ENCODE measurements around the gene DOHH. TPM values are rescaled to one million over a fixed set of nuclear protein-coding genes. Genes with fewer than 3 reads are reported as not detected.

DOHH gene
- total RNA-seq, 2 donors from 2014 or later: 12.3 to 13.5 TPM

DNA sequence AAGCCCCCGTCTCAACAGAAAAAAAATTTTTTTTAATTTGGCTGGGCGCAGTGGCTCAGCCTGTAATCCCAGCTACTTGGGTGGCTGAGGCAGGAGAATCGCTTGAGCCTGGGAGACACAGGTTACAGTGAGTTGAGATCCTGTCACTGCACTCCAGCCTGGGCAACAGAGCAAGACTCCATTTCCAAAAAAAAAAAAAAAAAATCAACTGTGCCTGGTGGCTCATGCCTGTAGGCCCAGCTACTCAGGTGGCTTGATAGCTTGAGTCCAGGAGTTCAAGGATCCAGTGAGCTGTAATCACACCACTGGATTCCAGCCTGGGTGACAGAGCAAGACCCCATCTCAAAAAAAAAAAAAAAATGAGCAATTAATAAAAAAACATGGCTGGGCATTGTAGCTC, 1.3 kb upstream of the DOHH start:
- Mint-ChIP-seq H3K4me3 (no peak overlapping the region), H3K36me3 (ENCODE audit: insufficient read depth in 2 of 2) (peaks cover 2 to 3% of the 10 kb centered on the region in 2 donors), H3K27ac (no peak overlapping the region), H3K9me3 (no peaks in the 10 kb centered on the region), H3K27me3 (ENCODE audit: low read depth) (no peaks in the 10 kb centered on the region), H3K4me1 (ENCODE audit: low read depth) (peaks cover 47% of the 10 kb centered on the region)
- no peak for ATAC-seq (replicated peaks in 1 of 2)
- DNase-seq: no peak

DNA sequence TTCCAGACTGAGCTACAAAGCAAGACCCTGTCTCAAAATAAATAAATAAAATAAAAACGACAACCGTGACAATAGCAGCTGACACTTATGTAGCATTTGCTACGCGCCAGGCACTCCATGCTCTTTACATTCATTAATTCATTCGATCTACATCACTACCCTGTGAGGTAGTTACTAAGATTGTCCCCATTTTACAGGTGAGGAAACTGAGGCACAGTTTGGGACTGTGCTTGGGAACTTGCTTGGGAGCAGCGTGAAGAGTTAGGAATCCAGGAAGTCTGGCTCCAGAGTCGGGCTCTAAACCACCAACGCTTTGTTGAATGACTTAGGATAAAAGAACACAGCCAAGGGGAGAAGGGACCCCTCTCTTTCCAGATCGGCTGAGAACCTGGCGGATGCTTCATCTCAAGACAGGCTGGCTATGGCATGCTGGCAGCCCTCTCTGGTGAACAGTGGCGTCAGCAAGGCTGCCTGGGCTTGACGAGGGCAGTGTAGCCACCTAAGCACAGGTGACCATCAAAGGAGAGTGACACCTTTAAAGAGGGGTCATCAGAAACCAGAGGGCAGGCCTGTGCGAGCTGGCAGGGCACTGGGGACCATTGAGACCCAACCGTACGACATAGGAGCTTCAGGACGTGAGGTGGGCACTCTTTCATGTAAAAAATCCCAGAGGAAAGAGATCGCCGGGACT, 591 bp downstream of the DOHH start:
- Mint-ChIP-seq H3K27ac (peak overlapping the region; percentile 98), H3K4me1 (ENCODE audit: low read depth) (peaks cover 40% of the 10 kb centered on the region), H3K27me3 (ENCODE audit: low read depth) (no peaks in the 10 kb centered on the region), H3K4me3 (peak overlapping the region; percentile 87 to 91), H3K36me3 (ENCODE audit: insufficient read depth in 2 of 2) (peaks cover 1 to 8% of the 10 kb centered on the region in 2 donors), H3K9me3 (no peaks in the 10 kb centered on the region)
- ATAC-seq (replicated peaks in 1 of 2) (peak; percentile 6 to 14), DNase-seq (no peak)

DNA sequence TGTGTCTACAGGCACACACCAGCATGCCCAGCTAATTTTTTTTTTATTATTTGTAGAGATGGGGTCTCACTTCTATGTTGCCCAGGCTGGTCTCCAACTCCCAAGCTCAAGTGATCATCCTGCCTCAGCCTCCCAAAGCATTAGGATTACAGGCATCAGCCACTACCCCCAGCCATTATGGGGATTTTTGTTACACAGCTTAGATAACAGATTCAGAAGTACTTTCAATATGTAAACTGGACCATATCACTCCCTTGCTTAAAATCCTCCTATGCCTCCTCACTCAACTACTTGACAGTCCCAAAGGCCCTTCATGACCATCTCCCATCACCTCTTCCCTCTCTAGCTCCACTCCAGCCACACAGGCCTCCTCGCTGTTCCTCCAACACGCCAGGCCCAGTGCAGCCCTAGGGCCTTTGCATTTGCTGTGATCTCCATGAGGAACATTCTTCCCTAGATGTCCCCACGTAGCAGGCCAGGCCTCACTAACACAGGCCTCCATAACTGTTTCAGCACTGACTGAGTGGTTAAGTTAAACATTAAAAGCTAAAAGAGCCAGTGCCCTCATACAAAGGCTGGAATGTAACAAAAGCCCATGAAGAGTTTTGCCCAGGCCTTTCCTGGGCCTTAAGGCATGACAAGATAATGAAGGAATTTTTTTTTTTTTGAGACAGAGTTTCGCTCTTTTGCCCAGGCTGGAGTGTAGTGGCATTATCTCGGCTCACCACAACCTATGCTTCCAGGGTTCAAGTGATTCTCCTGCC, 2.5 kb downstream of the DOHH start:
- Mint-ChIP-seq H3K4me1 (ENCODE audit: low read depth) (peaks cover 37% of the 10 kb centered on the region), H3K36me3 (ENCODE audit: insufficient read depth in 2 of 2) (peaks cover 1 to 8% of the 10 kb centered on the region in 2 donors), H3K27me3 (ENCODE audit: low read depth) (no peaks in the 10 kb centered on the region), H3K27ac (no peak overlapping the region), H3K4me3 (no peak overlapping the region), H3K9me3 (no peaks in the 10 kb centered on the region)
- DNase-seq (no peak), ATAC-seq (replicated peaks in 1 of 2) (no peak)

DNA sequence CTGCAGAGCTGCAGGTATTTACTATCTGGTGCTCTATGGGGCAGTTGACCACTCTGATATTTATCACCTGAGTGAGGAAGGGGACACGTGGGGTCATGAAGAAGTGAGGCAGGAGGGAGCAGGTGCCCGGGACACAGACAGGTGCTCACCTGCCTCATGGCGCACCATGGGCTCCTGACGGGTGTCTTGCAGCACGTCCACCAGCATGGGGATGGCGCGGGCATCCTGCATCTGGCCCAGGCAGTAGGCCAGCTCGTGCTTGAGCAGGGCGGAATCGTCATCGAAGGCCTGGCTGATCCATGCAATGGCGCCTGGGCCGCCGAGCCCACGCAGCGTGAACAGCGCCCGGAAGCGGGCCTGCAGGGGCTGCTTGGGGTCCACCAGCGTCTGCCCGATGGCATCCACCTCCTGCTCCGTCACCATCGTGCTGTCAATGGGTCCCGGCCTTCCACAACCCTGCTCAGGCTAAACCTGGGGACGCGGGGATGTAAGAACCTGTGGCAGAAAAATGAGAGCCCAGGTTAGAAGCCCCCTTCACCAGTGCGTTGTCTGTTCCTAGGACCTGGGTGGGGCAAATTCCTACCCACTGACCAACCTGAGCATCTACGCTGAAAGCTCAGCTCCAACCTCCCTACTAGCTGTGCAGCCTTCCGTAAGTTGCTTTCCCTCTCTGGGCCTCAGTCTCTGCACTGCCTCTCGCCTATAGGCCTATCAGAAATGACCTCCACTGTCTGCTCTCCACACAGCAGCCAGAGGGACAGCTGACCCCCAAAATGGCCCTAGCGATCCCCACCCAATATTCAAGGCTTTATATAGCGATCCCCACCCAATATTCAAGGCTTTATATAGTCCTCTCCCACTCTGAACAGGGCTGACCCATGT, 3.8 kb downstream of the DOHH start:
- no peak overlapping the region for H3K27ac Mint-ChIP-seq
- H3K9me3 Mint-ChIP-seq: no peaks in the 10 kb centered on the region
- no peaks in the 10 kb centered on the region for H3K27me3 Mint-ChIP-seq (ENCODE audit: low read depth)
- peaks cover 37% of the 10 kb centered on the region for H3K4me1 Mint-ChIP-seq (ENCODE audit: low read depth)
- ATAC-seq (replicated peaks in 1 of 2) (no peak), DNase-seq (no peak)
- peaks cover 1 to 11% of the 10 kb centered on the region in 2 donors for H3K36me3 Mint-ChIP-seq (ENCODE audit: insufficient read depth in 2 of 2)
- H3K4me3 Mint-ChIP-seq: no peak overlapping the region

DNA sequence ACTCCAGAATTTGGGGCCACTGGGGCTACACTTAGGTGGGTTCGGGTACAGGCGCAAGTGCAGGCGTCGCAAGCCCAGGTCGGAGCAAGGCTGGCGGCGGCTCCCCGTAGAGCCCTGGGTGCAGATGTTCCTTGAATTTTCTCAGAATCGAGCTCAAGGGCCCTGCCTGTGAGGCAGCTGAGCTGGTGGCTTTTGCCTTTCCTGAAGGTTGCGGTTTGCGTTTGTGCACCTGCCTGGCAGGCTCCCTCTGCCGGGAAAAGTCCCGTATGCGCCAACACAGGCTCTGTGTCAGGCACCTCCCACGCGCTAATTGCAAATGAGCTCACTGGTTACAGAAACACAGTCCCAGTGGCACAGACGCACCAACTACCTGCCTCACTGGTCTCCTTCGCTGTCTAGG, 5.9 kb downstream of the DOHH start:
- no peak overlapping the region for H3K27ac Mint-ChIP-seq
- peak; percentile 39 to 57 for DNase-seq
- H3K9me3 Mint-ChIP-seq: no peaks in the 10 kb centered on the region
- H3K4me1 Mint-ChIP-seq (ENCODE audit: low read depth): peaks cover 25% of the 10 kb centered on the region
- H3K4me3 Mint-ChIP-seq: peak overlapping the region; percentile 20 to 54
- ATAC-seq (replicated peaks in 1 of 2): peak; percentile 68 to 74
- no peaks in the 10 kb centered on the region for H3K27me3 Mint-ChIP-seq (ENCODE audit: low read depth)
- peaks cover 0 to 11% of the 10 kb centered on the region in 2 donors for H3K36me3 Mint-ChIP-seq (ENCODE audit: insufficient read depth in 2 of 2)

DNA sequence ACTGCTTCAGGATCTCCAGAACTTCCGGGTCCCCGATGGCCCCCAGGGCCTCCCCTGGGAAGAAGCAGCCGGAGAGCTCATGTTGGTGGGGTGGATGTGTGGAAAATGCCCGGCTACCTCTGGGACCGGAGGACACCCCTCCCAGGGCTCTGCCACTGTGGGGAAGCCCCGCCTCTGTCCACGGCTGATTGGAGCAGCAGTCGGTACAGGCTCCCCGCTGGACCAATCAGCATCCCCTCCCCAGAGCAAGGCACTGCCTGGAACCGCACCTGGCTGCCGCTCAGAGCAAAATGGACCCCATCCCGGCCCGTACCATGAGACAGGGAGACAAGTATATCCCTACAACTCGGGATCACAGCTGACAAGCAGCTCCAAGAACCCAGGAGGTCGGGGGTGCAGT, 6.4 kb downstream of the DOHH start:
- H3K4me1 Mint-ChIP-seq (ENCODE audit: low read depth): peaks cover 20% of the 10 kb centered on the region
- peak; percentile 45 to 59 for DNase-seq
- H3K27ac Mint-ChIP-seq: no peak overlapping the region
- H3K4me3 Mint-ChIP-seq: peak overlapping the region; percentile 20 to 54
- peak; percentile 79 to 80 for ATAC-seq (replicated peaks in 1 of 2)
- H3K27me3 Mint-ChIP-seq (ENCODE audit: low read depth): no peaks in the 10 kb centered on the region
- H3K36me3 Mint-ChIP-seq (ENCODE audit: insufficient read depth in 2 of 2): peaks cover 0 to 11% of the 10 kb centered on the region in 2 donors
- H3K9me3 Mint-ChIP-seq: no peaks in the 10 kb centered on the region

DNA sequence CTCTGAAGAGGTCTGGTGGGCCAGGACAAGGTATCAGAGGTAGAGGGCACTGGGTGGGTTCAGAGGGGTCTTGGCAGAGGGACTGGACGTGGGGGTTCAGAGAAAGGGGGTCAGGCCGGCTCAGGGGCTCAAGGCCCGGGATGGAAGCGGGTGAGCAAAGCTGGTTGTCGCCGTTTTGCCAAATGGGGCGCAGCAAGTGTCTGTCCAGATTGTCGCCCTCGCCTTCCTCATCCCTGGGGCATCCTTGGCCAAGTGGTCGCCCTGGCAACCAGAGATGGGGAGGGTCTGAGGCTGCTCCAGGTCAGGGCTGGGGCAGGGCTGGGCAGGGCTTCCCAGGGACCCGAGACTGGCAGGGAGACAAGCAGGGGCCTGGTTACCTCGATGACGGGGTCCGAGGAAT, 6.8 kb downstream of the DOHH start:
- Mint-ChIP-seq H3K27me3 (ENCODE audit: low read depth) (no peaks in the 10 kb centered on the region), H3K36me3 (ENCODE audit: insufficient read depth in 2 of 2) (peaks cover 0 to 11% of the 10 kb centered on the region in 2 donors), H3K4me1 (ENCODE audit: low read depth) (peaks cover 16% of the 10 kb centered on the region), H3K27ac (no peak overlapping the region), H3K4me3 (no peak overlapping the region), H3K9me3 (no peaks in the 10 kb centered on the region)
- no peak for DNase-seq
- ATAC-seq (replicated peaks in 1 of 2): no peak

DNA sequence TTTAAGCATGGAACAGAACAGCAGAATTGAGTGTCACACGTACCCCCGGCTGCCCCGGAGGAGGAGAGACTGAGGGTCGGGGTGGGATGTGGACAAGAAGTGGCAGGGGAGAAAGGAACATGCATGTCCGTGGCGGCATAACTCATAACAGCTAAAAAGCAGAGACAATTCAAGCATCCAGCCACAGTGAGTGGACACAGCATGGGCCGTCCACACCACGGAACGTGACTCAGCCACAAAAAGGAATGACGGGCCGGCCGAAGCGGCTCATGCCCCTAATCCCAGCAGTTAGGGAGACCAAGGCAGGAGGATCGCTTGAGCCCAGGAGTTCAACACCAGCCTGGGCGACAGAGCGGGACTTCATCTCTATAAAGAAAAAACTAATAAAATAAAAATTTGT, 7.6 kb downstream of the DOHH start:
- Mint-ChIP-seq H3K4me3 (no peak overlapping the region), H3K36me3 (ENCODE audit: insufficient read depth in 2 of 2) (peaks cover 0 to 8% of the 10 kb centered on the region in 2 donors), H3K4me1 (ENCODE audit: low read depth) (peaks cover 9% of the 10 kb centered on the region), H3K27ac (no peak overlapping the region), H3K27me3 (ENCODE audit: low read depth) (no peaks in the 10 kb centered on the region), H3K9me3 (no peaks in the 10 kb centered on the region)
- DNase-seq (no peak), ATAC-seq (replicated peaks in 1 of 2) (no peak)

DNA sequence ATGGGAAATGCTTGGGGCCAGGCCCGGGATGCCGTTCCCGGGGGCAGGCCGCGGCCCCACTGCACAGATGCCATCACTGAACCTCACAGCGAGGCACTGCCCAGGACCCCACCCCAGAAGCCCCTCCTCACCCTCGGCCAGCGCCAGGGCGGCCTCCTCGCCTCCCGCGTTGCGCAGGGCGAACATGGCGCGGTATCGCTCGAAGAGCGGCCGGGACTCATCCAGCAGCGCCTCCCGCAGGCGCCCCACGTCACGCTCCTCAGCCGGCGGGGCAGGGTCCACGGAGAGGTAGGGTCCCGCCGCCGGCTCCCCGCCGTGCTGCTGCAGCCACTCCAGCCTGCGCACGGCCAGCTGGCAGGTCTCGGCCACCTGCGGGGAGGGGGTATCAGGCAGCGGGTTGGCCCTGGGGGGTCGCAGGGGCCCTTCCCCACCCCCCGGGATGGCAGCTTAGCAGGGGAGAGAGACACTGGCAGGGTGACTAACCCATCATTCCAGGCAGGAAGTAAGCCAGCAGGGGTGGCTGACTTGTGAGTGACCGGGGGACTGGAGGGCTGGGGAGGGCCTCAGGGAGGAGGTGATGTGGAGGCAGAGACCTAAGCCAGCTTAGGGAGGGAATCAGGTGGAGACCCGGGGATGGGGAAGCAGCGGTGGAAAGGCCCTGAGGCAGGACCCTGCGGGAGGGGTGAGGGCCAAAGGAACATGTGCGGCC, 8.2 kb downstream of the DOHH start:
- ATAC-seq (replicated peaks in 1 of 2): no peak
- H3K27ac Mint-ChIP-seq: no peak overlapping the region
- H3K27me3 Mint-ChIP-seq (ENCODE audit: low read depth): no peaks in the 10 kb centered on the region
- H3K4me1 Mint-ChIP-seq (ENCODE audit: low read depth): peaks cover 7% of the 10 kb centered on the region
- H3K36me3 Mint-ChIP-seq (ENCODE audit: insufficient read depth in 2 of 2): peaks cover 0 to 8% of the 10 kb centered on the region in 2 donors
- no peak overlapping the region for H3K4me3 Mint-ChIP-seq
- H3K9me3 Mint-ChIP-seq: no peaks in the 10 kb centered on the region
- no peak for DNase-seq

DNA sequence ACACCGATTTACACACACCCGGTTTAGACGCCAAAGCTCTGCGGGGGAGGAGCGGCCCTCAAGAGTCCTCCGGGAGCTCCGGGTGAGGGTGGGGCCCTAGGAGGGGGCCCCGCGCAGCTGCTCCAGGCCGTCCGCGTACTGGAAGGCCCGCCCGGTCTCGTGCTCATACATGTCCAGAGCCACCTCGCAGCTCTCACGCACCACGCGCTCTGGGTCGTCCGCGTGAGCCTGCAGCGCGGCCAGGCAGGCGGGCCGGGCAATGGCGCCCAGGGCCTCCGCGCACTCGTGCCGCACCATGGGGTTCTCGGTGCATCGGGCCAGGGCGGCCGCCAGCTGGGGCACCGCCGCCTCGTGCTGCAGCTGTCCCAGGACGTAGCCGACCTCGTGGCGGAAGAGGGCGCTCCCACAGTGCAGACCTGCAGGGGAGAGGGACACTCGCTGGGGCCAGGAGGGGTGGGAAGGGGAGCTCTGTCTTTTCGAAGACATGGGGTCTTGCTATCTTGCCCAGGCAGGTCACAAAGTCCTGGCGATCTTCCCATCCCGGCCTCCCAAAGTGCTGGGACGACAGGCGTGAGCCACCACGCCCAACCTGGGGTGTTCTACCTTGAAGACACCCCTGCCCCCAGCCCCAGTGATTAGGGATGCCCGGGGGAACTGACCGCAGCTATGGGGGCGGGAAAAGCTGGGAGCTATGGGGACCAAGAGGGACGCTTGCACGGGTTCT, 8.9 kb downstream of the DOHH start:
- Mint-ChIP-seq H3K36me3 (ENCODE audit: insufficient read depth in 2 of 2) (peaks cover 0 to 8% of the 10 kb centered on the region in 2 donors), H3K27me3 (ENCODE audit: low read depth) (no peaks in the 10 kb centered on the region), H3K27ac (no peak overlapping the region), H3K9me3 (no peaks in the 10 kb centered on the region), H3K4me3 (no peak overlapping the region), H3K4me1 (ENCODE audit: low read depth) (peaks cover 7% of the 10 kb centered on the region)
- ATAC-seq (replicated peaks in 1 of 2) (no peak), DNase-seq (no peak)

DNA sequence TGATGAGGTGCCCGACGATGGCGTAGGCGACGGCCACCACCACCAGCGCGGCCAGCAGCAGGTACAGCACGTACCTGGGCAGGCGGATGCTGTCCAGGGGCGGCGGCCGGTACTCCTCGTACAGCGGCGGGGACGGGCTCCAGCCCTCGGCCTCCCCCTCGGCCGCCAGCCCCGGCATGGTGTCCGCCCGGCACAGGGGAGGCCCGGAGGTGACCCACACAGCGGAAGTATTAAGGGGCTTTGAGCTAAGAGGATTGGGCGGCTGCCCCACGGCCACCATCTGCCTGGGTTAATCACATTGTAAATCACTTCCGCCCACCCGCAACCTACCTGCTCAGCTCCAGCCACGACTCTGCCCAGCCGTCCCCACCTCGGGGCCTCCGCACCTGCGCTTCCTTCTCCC, 17.2 kb downstream of the DOHH start, which contains the start of gene SMIM44:
TSS of gene SMIM44 (minus strand) at position 216 of the 403 bp plus-strand sequence. CDS start at position 178, 38 bp downstream.
- Mint-ChIP-seq H3K36me3 (ENCODE audit: insufficient read depth in 2 of 2) (no peaks in the 10 kb centered on the region), H3K27ac (no peak within 1 kb of the TSS), H3K27me3 (ENCODE audit: low read depth) (peaks cover 1% of the 10 kb centered on the region), H3K9me3 (no peaks in the 10 kb centered on the region), H3K4me3 (no peak within 1 kb of the TSS), H3K4me1 (ENCODE audit: low read depth) (peaks cover 3% of the 10 kb centered on the region)
- DNase-seq (no peak), ATAC-seq (replicated peaks in 1 of 2) (no peak)

Data from activated T-cell treated with anti-CD3 and anti-CD28 coated beads, Interleukin-2, amount 50 U/mL, for 72 hours (primary cell).